ENCODE data around the gene TMEM229B.

TMEM229B gene

GRCh38 chr14:67487937-67488893, at the start of gene TMEM229B:
Gene TMEM229B (minus strand): TSS chr14:67488721. CDS start chr14:67473923, 14,798 bp downstream.
- peak; percentile 80 for DNase-seq

GRCh38 chr14:67537736-67538135, 49.2 kb upstream of the TMEM229B start:
- DNase-seq = no peak

GRCh38 chr14:67536087-67536486, 47.6 kb upstream of the TMEM229B start:
- DNase-seq = no peak

GRCh38 chr14:67533754-67534085, 45.2 kb upstream of the TMEM229B start:
- no peak for DNase-seq

GRCh38 chr14:67532998-67533753, 44.7 kb upstream of the TMEM229B start, which contains the start of gene PLEKHH1:
Gene PLEKHH1 (plus strand): TSS chr14:67533290. CDS start chr14:67541868, 8,578 bp downstream.
- DNase-seq = peak; percentile 44

- DNase-seq = no peak
Observed at GRCh38 chr14:67532606-67532997, 44.1 kb upstream of the TMEM229B start.

GRCh38 chr14:67529947-67530935, 41.7 kb upstream of the TMEM229B start:
- no peak for DNase-seq

- no peak for DNase-seq
Observed at GRCh38 chr14:67528276-67528675, 39.8 kb upstream of the TMEM229B start.

- DNase-seq = no peak
Observed at GRCh38 chr14:67527756-67528155, 39.2 kb upstream of the TMEM229B start.

- DNase-seq = peak; percentile 39
Observed at GRCh38 chr14:67526676-67527459, 38.3 kb upstream of the TMEM229B start.

- no peak for DNase-seq
Observed at GRCh38 chr14:67526181-67526580, 37.7 kb upstream of the TMEM229B start.

- no peak for DNase-seq
Observed at GRCh38 chr14:67525389-67525788, 36.9 kb upstream of the TMEM229B start.

GRCh38 chr14:67524634-67524963, 36.1 kb upstream of the TMEM229B start:
- DNase-seq = no peak

GRCh38 chr14:67523764-67524633, 35.5 kb upstream of the TMEM229B start:
- DNase-seq = no peak

- no peak for DNase-seq
Observed at GRCh38 chr14:67522270-67522669, 33.7 kb upstream of the TMEM229B start.

- no peak for DNase-seq
Observed at GRCh38 chr14:67520482-67520881, 32.0 kb upstream of the TMEM229B start.

- DNase-seq = no peak
Observed at GRCh38 chr14:67519406-67519805, 30.9 kb upstream of the TMEM229B start.

GRCh38 chr14:67517083-67517482, 28.6 kb upstream of the TMEM229B start:
- no peak for DNase-seq

- DNase-seq = no peak
Observed at GRCh38 chr14:67516676-67517075, 28.2 kb upstream of the TMEM229B start.

- no peak for DNase-seq
Observed at GRCh38 chr14:67515386-67516079, 27.0 kb upstream of the TMEM229B start.
